ENCODE data around the gene PARS2. TPM values are rescaled to one million over a fixed set of nuclear protein-coding genes. Genes with fewer than 3 reads are reported as not detected.

PARS2 gene
- total RNA-seq, 6 donors from 2014 or later = 1.0 to 4.8 (median 3.9) TPM

DNA sequence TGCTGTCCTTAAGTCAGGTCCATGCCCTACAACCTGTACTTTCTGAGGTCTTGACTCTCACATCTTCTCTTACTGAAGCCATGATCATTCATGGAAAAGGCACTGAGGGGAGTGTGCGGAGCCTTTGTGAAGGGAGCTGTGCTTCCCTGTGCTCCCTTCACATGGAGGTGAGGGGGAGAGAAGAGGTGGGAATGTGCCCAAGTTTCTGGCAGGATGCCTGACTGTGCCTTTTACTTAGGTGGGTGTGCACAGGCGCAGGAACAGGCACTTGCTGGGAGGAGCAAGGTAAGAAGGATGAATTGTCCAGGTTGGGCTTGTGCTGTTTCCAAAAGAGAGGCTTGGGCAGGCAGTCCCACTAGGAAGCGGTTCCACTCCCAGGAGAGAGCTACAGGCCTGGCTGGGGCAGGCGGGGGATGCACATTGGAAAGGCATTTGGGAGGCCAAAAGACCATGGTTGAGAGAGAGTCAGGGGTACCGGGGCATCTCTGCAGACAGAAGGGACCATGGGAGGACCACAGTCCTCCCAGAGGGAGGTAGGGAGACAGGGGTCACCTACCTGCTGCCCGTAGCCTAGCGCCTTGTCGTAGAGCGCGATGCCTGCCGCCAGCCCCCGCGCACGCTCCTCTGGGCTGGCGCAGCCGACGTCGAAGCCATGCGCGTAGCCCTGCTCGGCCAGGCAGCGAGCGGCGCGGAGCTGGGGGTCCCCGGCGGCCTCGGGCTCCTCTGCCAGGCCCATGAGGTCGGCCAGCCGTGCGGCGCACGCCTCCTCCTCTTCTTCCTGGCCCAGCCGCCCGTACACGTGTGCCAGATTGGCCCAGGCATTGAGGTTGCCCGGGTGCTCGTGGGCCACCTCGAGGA lies 35.9 kb upstream of the PARS2 start:
- peak overlapping the region; percentile 19 to 62 (median 50) for H3K4me3 ChIP-seq
- 48 to 69% methylated on average over 5 to 37 of the region's 39 CpGs for WGBS, 2 donors
- no peaks in the 10 kb centered on the region for H3K36me3 ChIP-seq
- no peak for TF ChIP-seq CTCF (IDR thresholded peaks at IDR 0.05)
- TF ChIP-seq EP300 (IDR thresholded peaks at IDR 0.05) = no peak
- TF ChIP-seq POLR2AphosphoS5 (IDR thresholded peaks at IDR 0.05) = no peak
- TF ChIP-seq POLR2A (IDR thresholded peaks at IDR 0.05) = no peak
- H3K27ac ChIP-seq = peak overlapping the region; percentile 56 to 77 (median 69)
- no peaks in the 10 kb centered on the region for H3K9me3 ChIP-seq
- peaks cover 4 to 31% (median 23%) of the 10 kb centered on the region in 4 donors for H3K4me1 ChIP-seq
- no peak for DNase-seq
- no peaks in the 10 kb centered on the region for H3K27me3 ChIP-seq
- ATAC-seq (ENCODE audit: low FRiP score in 2 of 2) = peak in 1 of 2 donors; percentile 6

- H3K27ac ChIP-seq = no peak overlapping the region
- no peaks in the 10 kb centered on the region for H3K36me3 ChIP-seq
- no peaks in the 10 kb centered on the region for H3K27me3 ChIP-seq
- no peak for ATAC-seq (ENCODE audit: low FRiP score in 2 of 2)
- DNase-seq = peak; percentile 30 to 61
- TF ChIP-seq CTCF (IDR thresholded peaks at IDR 0.05) (no peak), EP300 (IDR thresholded peaks at IDR 0.05) (no peak), POLR2A (IDR thresholded peaks at IDR 0.05) (no peak), POLR2AphosphoS5 (IDR thresholded peaks at IDR 0.05) (no peak)
- peaks cover 4 to 31% (median 23%) of the 10 kb centered on the region in 4 donors for H3K4me1 ChIP-seq
- WGBS, 2 donors = 42 to 63% methylated on average over 3 to 6 of the region's 6 CpGs
- no peaks in the 10 kb centered on the region for H3K9me3 ChIP-seq
- peak overlapping the region in 1 of 4 donors; percentile 17 for H3K4me3 ChIP-seq
Measured at GRCh38 chr1:54798769-54799641, 34.7 kb upstream of the PARS2 start.

DNA sequence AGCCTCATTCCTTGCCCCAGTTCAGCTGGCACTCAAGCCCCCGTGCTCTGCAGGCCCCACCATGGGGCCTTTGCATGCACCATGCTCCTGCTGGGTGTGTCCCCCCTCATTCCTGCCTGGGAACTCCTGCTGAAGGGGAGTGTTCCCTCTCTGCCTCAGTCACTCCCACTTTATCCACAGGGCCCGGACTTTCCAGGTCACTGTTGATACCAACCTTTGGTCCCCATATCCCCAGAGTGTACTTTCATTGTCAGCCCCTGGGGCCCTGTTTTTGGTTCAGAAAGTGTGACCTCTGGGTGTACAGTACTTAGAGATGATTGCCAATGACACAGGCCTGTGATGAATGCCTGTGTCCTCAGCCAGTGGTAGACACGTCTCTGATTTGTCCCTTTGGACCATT lies 33.9 kb upstream of the PARS2 start:
- Histone ChIP-seq H3K4me1 (peaks cover 4 to 31% (median 23%) of the 10 kb centered on the region in 4 donors), H3K27me3 (no peaks in the 10 kb centered on the region), H3K4me3 (no peak overlapping the region), H3K9me3 (no peaks in the 10 kb centered on the region), H3K36me3 (no peaks in the 10 kb centered on the region), H3K27ac (no peak overlapping the region)
- ATAC-seq (ENCODE audit: low FRiP score in 2 of 2) (no peak), DNase-seq (no peak)
- no peak for TF ChIP-seq EP300 (IDR thresholded peaks at IDR 0.05)
- no peak for TF ChIP-seq POLR2A (IDR thresholded peaks at IDR 0.05)
- TF ChIP-seq CTCF (IDR thresholded peaks at IDR 0.05) = no peak
- no peak for TF ChIP-seq POLR2AphosphoS5 (IDR thresholded peaks at IDR 0.05)
- 67 to 76% methylated on average over 3 of the region's 3 CpGs for WGBS, 2 donors

DNA sequence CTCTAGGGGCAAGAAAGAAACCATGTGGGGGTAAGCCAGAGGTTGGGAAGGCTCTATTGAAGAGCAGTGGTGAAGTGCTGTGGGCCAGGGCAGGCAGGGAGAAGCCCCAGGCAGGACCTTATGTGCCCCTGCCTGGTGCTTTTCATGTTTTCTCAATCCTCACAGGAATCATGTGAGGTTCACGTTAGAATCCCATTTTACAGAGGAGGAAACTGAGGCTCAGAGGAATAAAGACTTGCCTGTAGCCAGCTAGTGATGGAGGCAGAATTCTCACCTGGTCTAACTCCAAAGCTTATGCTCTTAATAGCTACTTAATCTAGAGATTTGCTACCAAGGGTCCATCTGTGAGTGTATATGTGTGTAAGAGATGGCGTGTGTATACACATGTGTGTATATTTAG lies 32.6 kb upstream of the PARS2 start:
- Histone ChIP-seq H3K4me3 (no peak overlapping the region), H3K36me3 (no peaks in the 10 kb centered on the region), H3K9me3 (peaks cover 0 to 6% (median 3%) of the 10 kb centered on the region in 4 donors), H3K27ac (no peak overlapping the region), H3K27me3 (no peaks in the 10 kb centered on the region), H3K4me1 (peaks cover 4 to 29% (median 23%) of the 10 kb centered on the region in 4 donors)
- ATAC-seq (ENCODE audit: low FRiP score in 2 of 2) (no peak), DNase-seq (no peak)
- WGBS, 2 donors = 86 to 95% methylated on average over 2 of the region's 2 CpGs
- TF ChIP-seq POLR2A (IDR thresholded peaks at IDR 0.05) = no peak
- TF ChIP-seq CTCF (IDR thresholded peaks at IDR 0.05) = no peak
- TF ChIP-seq EP300 (IDR thresholded peaks at IDR 0.05) = no peak
- TF ChIP-seq POLR2AphosphoS5 (IDR thresholded peaks at IDR 0.05) = no peak

Data from upper lobe of left lung (tissue), 6 donors.